Peyer's patch (tissue), 4 donors: Measurements from ENCODE around the gene UCK2.

Experiments used
- CTCF ChIP-seq, 6 experiments: fragments of 450-650 bp in 4 of 6; fragments of 200-600 bp in 2 of 6; sonication (generic) in 1 of 6; IDR thresholded peaks; one replicate each; pipeline ENCODE4 v1.5.1; 2017 to 2019; ENCODE audit warnings: antibody characterized with exemption in 6 of 6, mild to moderate bottlenecking in 3 of 6, moderate library complexity in 1 of 6
- POLR2A ChIP-seq, 2 donors: fragments of 450-650 bp; IDR thresholded peaks; one replicate each; pipeline ENCODE4 v1.5.1; 2017; ENCODE audit warnings: antibody characterized with exemption in 2 of 2, mild to moderate bottlenecking in 2 of 2, moderate library complexity in 2 of 2

GRCh38 chr1:165828669-165829329 lies 1.4 kb downstream of the UCK2 start:
- TF ChIP-seq CTCF (IDR thresholded peaks at IDR 0.05) (no peak), POLR2A (IDR thresholded peaks at IDR 0.05) (no peak)
